H9 (cell line): ENCODE data around the gene NAXD. TPM values are rescaled to one million over a fixed set of nuclear protein-coding genes. Genes with fewer than 3 reads are reported as not detected.

Experiments
- DNase-seq: peaks from one replicate; pipeline ENCODE4 v3.0.0-alpha.2; 2017
- H2AFZ ChIP-seq: one replicate; pipeline ENCODE4 v1.6.1; 2013; ENCODE audit warnings: mild to moderate bottlenecking, low read length, control low read depth, moderate library complexity
- H2AK5ac ChIP-seq: 2 replicates; pipeline ENCODE4 v1.6.1; 2013; ENCODE audit warnings: low read length, control low read depth, mixed read lengths; ENCODE audit not compliant: insufficient read length
- H2BK120ac ChIP-seq: one replicate; pipeline ENCODE4 v1.6.1; 2013; ENCODE audit warnings: low read depth, mild to moderate bottlenecking, low read length, control low read depth, inconsistent platforms; ENCODE audit not compliant: poor library complexity, severe bottlenecking
- H2BK12ac ChIP-seq: 2 replicates; pipeline ENCODE4 v1.6.1; 2013; ENCODE audit warnings: low read length, control low read depth, mixed read lengths, low read depth; ENCODE audit not compliant: insufficient read length
- H2BK15ac ChIP-seq: 2 replicates; pipeline ENCODE4 v1.6.1; 2013; ENCODE audit warnings: low read depth, low read length, control low read depth
- H2BK20ac ChIP-seq: one replicate; pipeline ENCODE4 v1.6.1; 2013; ENCODE audit warnings: low read depth, mild to moderate bottlenecking, low read length, control low read depth, inconsistent platforms; ENCODE audit not compliant: poor library complexity, severe bottlenecking
- H2BK5ac ChIP-seq: 2 replicates; pipeline ENCODE4 v1.6.1; 2013; ENCODE audit warnings: low read length, control low read depth, mixed read lengths; ENCODE audit not compliant: insufficient read length
- H3K14ac ChIP-seq: 2 replicates; pipeline ENCODE4 v1.6.1; 2013; ENCODE audit warnings: low read length, control low read depth; ENCODE audit not compliant: insufficient read depth
- H3K18ac ChIP-seq: 2 replicates; pipeline ENCODE4 v1.6.1; 2013; ENCODE audit warnings: low read depth, mild to moderate bottlenecking, mixed read lengths, low read length, control low read depth; ENCODE audit not compliant: insufficient read length
- H3K23ac ChIP-seq: 2 replicates; pipeline ENCODE4 v1.6.1; 2013; ENCODE audit warnings: low read length, control low read depth, mixed read lengths, low read depth; ENCODE audit not compliant: insufficient read length
- H3K23me2 ChIP-seq: 2 replicates; pipeline ENCODE4 v1.6.1; 2013; ENCODE audit warnings: low read depth, mild to moderate bottlenecking, mixed read lengths, low read length, control low read depth; ENCODE audit not compliant: insufficient read length, poor library complexity, severe bottlenecking
- H3K27ac ChIP-seq: 2 replicates; pipeline ENCODE4 v1.5.1; 2013; ENCODE audit warnings: low read length, control low read depth, mixed read lengths, low read depth; ENCODE audit not compliant: insufficient read length
- H3K27me3 ChIP-seq: 2 replicates; pipeline ENCODE4 v1.6.1; 2013; ENCODE audit warnings: low read length, control low read depth, inconsistent platforms; ENCODE audit not compliant: insufficient read depth
- H3K4ac ChIP-seq: 2 replicates; pipeline ENCODE4 v1.6.1; 2013; ENCODE audit warnings: low read depth, mild to moderate bottlenecking, control low read depth, inconsistent platforms, low read length, moderate library complexity
- H3K4me1 ChIP-seq: 2 replicates; pipeline ENCODE4 v1.6.1; 2013; ENCODE audit warnings: low read length, control low read depth, inconsistent platforms; ENCODE audit not compliant: insufficient read depth
- H3K4me2 ChIP-seq: 2 replicates; pipeline ENCODE4 v1.6.1; 2013; ENCODE audit warnings: low read length, control low read depth, mixed read lengths; ENCODE audit not compliant: insufficient read length, insufficient read depth
- H3K56ac ChIP-seq: 2 replicates; pipeline ENCODE4 v1.6.1; 2013; ENCODE audit warnings: low read depth, mild to moderate bottlenecking, mixed read lengths, low read length, control low read depth; ENCODE audit not compliant: insufficient read length
- H3K79me1 ChIP-seq: 2 replicates; pipeline ENCODE4 v1.6.1; 2013; ENCODE audit warnings: low read depth, mild to moderate bottlenecking, moderate library complexity, low read length, control low read depth, inconsistent platforms; ENCODE audit not compliant: insufficient read depth, poor library complexity, severe bottlenecking
- H3K79me2 ChIP-seq: 2 replicates; pipeline ENCODE4 v1.6.1; 2013; ENCODE audit warnings: low read length, control low read depth, inconsistent platforms; ENCODE audit not compliant: insufficient read depth
- H3K9ac ChIP-seq: 2 replicates; pipeline ENCODE4 v1.6.1; 2013; ENCODE audit warnings: low read length, control low read depth, mixed read lengths; ENCODE audit not compliant: insufficient read length; ENCODE audit errors: extremely low read depth
- H3K9me3 ChIP-seq: one replicate; pipeline ENCODE4 v1.6.1; 2013; ENCODE audit warnings: low read depth, low read length, inconsistent platforms; ENCODE audit not compliant: control insufficient read depth
- H3T11ph ChIP-seq: one replicate; pipeline ENCODE4 v1.6.1; 2013; ENCODE audit warnings: mild to moderate bottlenecking, low read length, control low read depth, inconsistent platforms
- H4K20me1 ChIP-seq: one replicate; pipeline ENCODE4 v1.6.1; 2013; ENCODE audit not compliant: control insufficient read depth, insufficient read length, insufficient read depth
- H4K5ac ChIP-seq: 2 replicates; pipeline ENCODE4 v1.6.1; 2013; ENCODE audit warnings: low read depth, mild to moderate bottlenecking, mixed read lengths, low read length, control low read depth; ENCODE audit not compliant: insufficient read length
- H4K8ac ChIP-seq: replicated peaks from 2 replicates; pipeline ENCODE4 v1.6.1; 2013; ENCODE audit warnings: low read length, control low read depth, mixed read lengths, low read depth; ENCODE audit not compliant: insufficient read length
- H4K91ac ChIP-seq: 2 replicates; pipeline ENCODE4 v1.6.1; 2013; ENCODE audit warnings: low read depth, mild to moderate bottlenecking, moderate library complexity, mixed read lengths, low read length, control low read depth; ENCODE audit not compliant: insufficient read length
- H3K27ac Mint-ChIP-seq, 3 experiments: 2 replicates in 2 of 3; 3 replicates in 1 of 3; pipeline ENCODE4 v1.8.0; 2020 to 2021; ENCODE audit warnings: mixed read lengths in 3 of 3, mild to moderate bottlenecking in 1 of 3, moderate library complexity in 1 of 3
- H3K27me3 Mint-ChIP-seq: 2 replicates; pipeline ENCODE4 v1.8.0; 2021; ENCODE audit warnings: low read depth, mild to moderate bottlenecking, moderate library complexity, mixed read lengths
- H3K36me3 Mint-ChIP-seq, 3 experiments: 2 replicates in 2 of 3; 3 replicates in 1 of 3; pipeline ENCODE4 v1.8.0; 2020 to 2021; ENCODE audit warnings: low read depth in 3 of 3, mixed read lengths in 3 of 3; ENCODE audit not compliant: insufficient read depth in 1 of 3
- H3K4me1 Mint-ChIP-seq, 2 experiments: 2 replicates each; pipeline ENCODE4 v1.8.0; 2020; ENCODE audit warnings: mixed read lengths in 2 of 2
- H3K4me3 Mint-ChIP-seq, 2 experiments: 2 replicates in 1 of 2; 3 replicates in 1 of 2; pipeline ENCODE4 v1.8.0; 2020 to 2021; ENCODE audit warnings: mild to moderate bottlenecking in 2 of 2, mixed read lengths in 2 of 2, moderate library complexity in 1 of 2
- H3K9me3 Mint-ChIP-seq, 2 experiments: 2 replicates in 1 of 2; 3 replicates in 1 of 2; pipeline ENCODE4 v1.8.0; 2020; ENCODE audit warnings: mild to moderate bottlenecking in 2 of 2, mixed read lengths in 2 of 2, moderate library complexity in 1 of 2
- CTCF ChIP-seq: fragments of 200-600 bp; sonication (generic); conservative IDR thresholded peaks from 3 replicates; pipeline ENCODE4 v1.8.0; 2021; ENCODE audit warnings: antibody characterized with exemption, mild to moderate bottlenecking
- WGBS: extraction: QIAGEN DNeasy Blood & Tissue Kit; methylation state at CpG from one replicate; pipeline ENCODE4 v1.1.7; 2013; ENCODE audit warnings: missing lambda C conversion rate, low lambda C conversion rate, mixed read lengths; ENCODE audit not compliant: insufficient read length; ENCODE audit errors: extremely low coverage; 5-methylcytosine and 5-hydroxymethylcytosine counted together
- total RNA-seq: library from RNA; stranded (reverse); gene quantifications from 2 replicates; pipeline ENCODE4 v1.2.1, GENCODE V29; 2021

NAXD gene
- total RNA-seq, 1 experiment from 2014 or later: 25.5 TPM

GRCh38 chr13:110664673-110665072, 49.3 kb downstream of the NAXD start:
- Histone ChIP-seq H2BK5ac (no peak overlapping the region), H3K27ac (no peak overlapping the region), H3K9ac (no peak overlapping the region), H2BK20ac (no peak overlapping the region), H2AFZ (no peak overlapping the region), H2BK12ac (no peak overlapping the region), H4K20me1 (no peaks in the 10 kb centered on the region), H3K79me2 (no peaks in the 10 kb centered on the region), H3T11ph (no peak overlapping the region), H3K4me2 (no peak overlapping the region), H2BK120ac (no peak overlapping the region), H3K79me1 (no peaks in the 10 kb centered on the region), H3K9me3 (peaks cover 10% of the 10 kb centered on the region), H4K8ac (no peak overlapping the region), H3K56ac (no peak overlapping the region), H3K27me3 (no peaks in the 10 kb centered on the region), H4K5ac (no peak overlapping the region), H2BK15ac (no peak overlapping the region), H3K4ac (no peak overlapping the region), H4K91ac (no peak overlapping the region), H3K23me2 (no peaks in the 10 kb centered on the region), H2AK5ac (no peak overlapping the region), H3K18ac (no peak overlapping the region), H3K23ac (no peak overlapping the region), H3K4me1 (no peaks in the 10 kb centered on the region), H3K14ac (no peak overlapping the region)
- no peak overlapping the region for H3K27ac Mint-ChIP-seq
- peaks cover 3% of the 10 kb centered on the region in 2 experiments; a peak in 2 of 4 replicates for H3K4me1 Mint-ChIP-seq
- peaks cover 72 to 91% (median 88%) of the 10 kb centered on the region in 3 experiments for H3K36me3 Mint-ChIP-seq
- no peak overlapping the region for H3K4me3 Mint-ChIP-seq
- peaks cover 31 to 34% of the 10 kb centered on the region in 2 experiments for H3K9me3 Mint-ChIP-seq
- no peaks in the 10 kb centered on the region for H3K27me3 Mint-ChIP-seq
- no CpG with 5 or more reads among the region's 11 CpGs for WGBS
- TF ChIP-seq CTCF: no peak
- no peak for DNase-seq
